SK-N-SH (cell line): ENCODE measurements around the gene BRPF3. TPM values are rescaled to one million over a fixed set of nuclear protein-coding genes. Genes with fewer than 3 reads are reported as not detected.

ENCODE experiments used
- CTCF ChIA-PET: fragments of 300-600, 350-600 bp; formaldehyde crosslinking; extraction: SDS; loops from one replicate; lab custom pipeline; 2021; lab: Yijun Ruan, JAX
- POLR2A ChIA-PET: fragments of 350-600 bp; sonication (Branson Sonifier 250); formaldehyde crosslinking; extraction: SDS; loops from one replicate; lab custom pipeline; 2020; ENCODE audit warnings: antibody characterized with exemption, inconsistent platforms; lab: Yijun Ruan, JAX
- DNase-seq: peaks from one replicate; pipeline ENCODE4 v3.0.0; 2012
- H2AFZ ChIP-seq: fragments of 200-600 bp; sonication (generic); 2 replicates; pipeline ENCODE4 v1.8.1; 2016; ENCODE audit warnings: antibody characterized with exemption, mild to moderate bottlenecking, low read depth
- H3F3A ChIP-seq: fragments of 200-600 bp; sonication (generic); replicated peaks from 2 replicates; pipeline ENCODE3; 2016; ENCODE audit warnings: antibody characterized with exemption, mild to moderate bottlenecking; ENCODE audit not compliant: insufficient read depth
- H3K27ac ChIP-seq, 2 experiments: fragments of 200-500 bp in 1 of 2; fragments of 200-600 bp in 1 of 2; sonication (Bioruptor generic) in 1 of 2; sonication (generic), shearing (Covaris generic) in 1 of 2; 2 replicates each; pipeline versions ENCODE4 v1.5.1 to v1.6.1; 2014 to 2016; ENCODE audit warnings: low read depth in 2 of 2, inconsistent platforms in 1 of 2, low read length in 1 of 2, mild to moderate bottlenecking in 1 of 2, mixed read lengths in 1 of 2
- H3K27me3 ChIP-seq: fragments of 200-600 bp; sonication (generic), shearing (Covaris generic); 2 replicates; pipeline ENCODE4 v1.6.1; 2016; ENCODE audit warnings: mixed run types; ENCODE audit not compliant: insufficient read depth
- H3K36me3 ChIP-seq, 2 experiments: fragments of 200-500 bp in 1 of 2; fragments of 200-600 bp in 1 of 2; sonication (Bioruptor generic) in 1 of 2; sonication (generic) in 1 of 2; replicated peaks in 1 of 2; 2 replicates each; pipeline versions ENCODE3 to v1.5.1; 2014 to 2016; ENCODE audit warnings: low read length in 1 of 2, mild to moderate bottlenecking in 1 of 2; ENCODE audit not compliant: insufficient read depth in 2 of 2, control insufficient read depth in 1 of 2
- H3K4me1 ChIP-seq, 2 experiments: fragments of 200-500 bp in 1 of 2; fragments of 200-600 bp in 1 of 2; sonication (Bioruptor generic) in 1 of 2; sonication (generic), shearing (Covaris generic) in 1 of 2; 2 replicates each; pipeline versions ENCODE4 v1.5.1 to v1.6.1; 2014 to 2016; ENCODE audit warnings: low read depth in 1 of 2, low read length in 1 of 2, mixed run types in 1 of 2; ENCODE audit not compliant: insufficient read depth in 2 of 2, control insufficient read depth in 1 of 2
- H3K4me2 ChIP-seq: fragments of 200-600 bp; sonication (generic), shearing (Covaris generic); 2 replicates; pipeline ENCODE4 v1.6.1; 2017; ENCODE audit warnings: mixed run types
- H3K4me3 ChIP-seq, 2 experiments: fragments of 200-500 bp in 1 of 2; fragments of 200-600 bp in 1 of 2; sonication (Bioruptor generic) in 1 of 2; sonication (generic), shearing (Covaris generic) in 1 of 2; 2 replicates each; pipeline versions ENCODE4 v1.5.1 to v1.8.1; 2014 to 2016; ENCODE audit warnings: low read depth in 2 of 2, inconsistent platforms in 1 of 2, low read length in 1 of 2, mild to moderate bottlenecking in 1 of 2, mixed read lengths in 1 of 2, moderate library complexity in 1 of 2
- H3K79me2 ChIP-seq: fragments of 200-600 bp; sonication (generic); 2 replicates; pipeline ENCODE4 v1.8.1; 2017; ENCODE audit warnings: mild to moderate bottlenecking; ENCODE audit not compliant: insufficient read depth
- H3K9ac ChIP-seq: fragments of 200-600 bp; sonication (generic); 2 replicates; pipeline ENCODE4 v1.6.1; 2017; ENCODE audit warnings: mixed run types
- H3K9me2 ChIP-seq: fragments of 200-600 bp; sonication (generic); 2 replicates; pipeline ENCODE4 v1.6.1; 2017; ENCODE audit warnings: mixed run types
- H3K9me3 ChIP-seq: fragments of 200-600 bp; sonication (generic); 2 replicates; pipeline ENCODE4 v1.6.1; 2017; ENCODE audit warnings: mixed run types, mild to moderate bottlenecking, moderate library complexity
- H4K20me1 ChIP-seq: fragments of 200-600 bp; sonication (generic); 2 replicates; pipeline ENCODE4 v1.6.1; 2017; ENCODE audit warnings: mild to moderate bottlenecking, mixed run types; ENCODE audit not compliant: insufficient read depth
- CHD2 ChIP-seq: fragments of 150-350 bp; IDR thresholded peaks from 2 replicates; pipeline ENCODE4 v1.6.1; 2018; ENCODE audit warnings: low read length; ENCODE audit not compliant: partially characterized antibody
- EZH2phosphoT487 ChIP-seq: fragments of 200-600 bp; sonication (generic); IDR thresholded peaks from 2 replicates; pipeline ENCODE4 v1.6.1; 2017; ENCODE audit warnings: low read depth, mixed run types, mild to moderate bottlenecking, antibody characterized with exemption, moderate library complexity, borderline replicate concordance
- FOXJ3 ChIP-seq: sonication (generic); formaldehyde crosslinking; IDR thresholded peaks from 2 replicates; pipeline ENCODE4 v1.5.1; 2020; ENCODE audit warnings: mild to moderate bottlenecking, missing genetic modification reagents
- GABPA ChIP-seq: IDR thresholded peaks from 2 replicates; pipeline ENCODE4 v1.4.0; 2012; ENCODE audit warnings: low read depth, mild to moderate bottlenecking
- JUND ChIP-seq: IDR thresholded peaks from 2 replicates; pipeline ENCODE4 v1.4.0; 2012
- MEF2A ChIP-seq: IDR thresholded peaks from 2 replicates; pipeline ENCODE4 v1.4.0; 2012; ENCODE audit warnings: low read depth, borderline replicate concordance
- MXI1 ChIP-seq: IDR thresholded peaks from 2 replicates; pipeline ENCODE4 v1.6.1; 2012; ENCODE audit warnings: mild to moderate bottlenecking, low read depth, low read length, improper control_type of control experiment
- NRF1 ChIP-seq: IDR thresholded peaks from 2 replicates; pipeline ENCODE4 v1.6.1; 2012; ENCODE audit warnings: low read depth, mild to moderate bottlenecking, low read length
- POLR2AphosphoS5 ChIP-seq: IDR thresholded peaks from 2 replicates; pipeline ENCODE4 v1.6.1; 2012; ENCODE audit warnings: low read depth, low read length
- RCOR1 ChIP-seq: fragments of 150-350 bp; IDR thresholded peaks from 2 replicates; pipeline ENCODE4 v1.6.1; 2017; ENCODE audit warnings: antibody characterized with exemption, low read length
- RFX5 ChIP-seq: IDR thresholded peaks from 2 replicates; pipeline ENCODE4 v1.6.1; 2012; ENCODE audit warnings: mild to moderate bottlenecking, improper control_type of control experiment, low read length
- SMC3 ChIP-seq: IDR thresholded peaks from 2 replicates; pipeline ENCODE4 v1.6.1; 2012; ENCODE audit warnings: low read depth, low read length, improper control_type of control experiment
- TCF12 ChIP-seq: IDR thresholded peaks from 2 replicates; pipeline ENCODE4 v1.4.0; 2012
- USF2 ChIP-seq: fragments of 150-350 bp; IDR thresholded peaks from 2 replicates; pipeline ENCODE4 v1.6.1; 2017; ENCODE audit warnings: antibody characterized with exemption, low read length, low read depth, borderline replicate concordance
- YY1 ChIP-seq: IDR thresholded peaks from 2 replicates; pipeline ENCODE4 v1.4.0; 2012; ENCODE audit warnings: low read depth, mild to moderate bottlenecking
- WGBS: methylation state at CpG from one replicate; pipeline ENCODE4 v1.1.6; 2017; ENCODE audit warnings: low lambda C conversion rate; 5-methylcytosine and 5-hydroxymethylcytosine counted together
- polyA plus RNA-seq, 3 experiments: library from polyadenylated mRNA; depleted of rRNA; stranded (reverse); fragments of >200 nt; gene quantifications; 2 replicates each; pipeline ENCODE4 v1.2.3, GENCODE V29; 2012
- TF ChIP-seq, protein P1 (sequence below): IDR thresholded peaks from 2 replicates; pipeline ENCODE4; 2012
- TF ChIP-seq, protein P2 (sequence below): IDR thresholded peaks from 2 replicates; pipeline ENCODE4 v1.4.0; 2012; ENCODE audit warnings: low read depth

The BRPF3 gene
- polyA plus RNA-seq, 1 of the 3 experiments (the other 2 are of a cell fraction), result 15.4 TPM

DNA sequence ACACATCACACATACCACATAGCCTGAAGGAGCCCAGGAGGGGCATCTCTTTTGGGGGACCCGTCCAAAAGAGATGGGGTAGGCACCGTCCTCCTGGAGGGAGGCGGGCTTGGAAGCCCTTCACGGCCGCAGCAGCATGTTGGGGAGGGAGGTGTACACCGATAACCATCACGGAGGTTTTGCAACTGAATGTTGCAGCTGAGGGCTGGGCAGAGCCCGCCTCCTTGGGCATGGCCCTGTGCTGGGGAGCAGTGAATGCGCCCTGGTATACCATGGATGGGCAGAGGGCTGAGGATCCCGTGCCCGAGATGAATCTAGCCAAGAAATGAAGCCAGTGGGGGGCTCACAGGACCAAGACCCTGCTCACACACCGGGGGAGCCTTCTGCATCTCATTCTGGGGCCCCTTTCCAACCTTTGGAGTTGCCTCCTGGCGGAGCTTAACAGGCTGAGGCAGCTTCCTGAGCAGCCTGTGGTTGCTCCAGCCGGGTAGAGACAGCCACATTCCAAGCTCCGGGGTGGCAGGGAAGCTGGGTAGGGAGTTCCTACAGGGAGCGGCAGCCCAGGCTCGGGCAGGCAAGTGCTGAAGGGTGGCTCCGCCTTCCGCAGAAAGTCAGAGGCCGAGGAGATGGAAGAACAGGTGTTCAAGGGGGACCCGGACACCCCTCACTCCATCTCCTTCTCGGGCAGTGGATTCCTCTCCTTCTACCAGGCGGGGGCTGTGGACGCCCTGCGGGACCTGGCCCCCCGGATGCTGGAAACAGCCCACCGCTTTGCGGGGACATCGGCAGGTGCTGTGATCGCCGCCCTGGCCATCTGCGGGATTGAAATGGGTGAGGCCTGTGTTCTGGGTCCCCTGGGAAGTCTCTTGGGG, 73.5 kb downstream of the BRPF3 start, which contains the start of gene PNPLA1:
Gene PNPLA1 (plus strand): TSS at position 227 of the 872 bp plus-strand sequence. CDS start 400 bp downstream, at position 627.
- no peak for DNase-seq
- H3K27me3 ChIP-seq, result no peaks in the 10 kb centered on the region

DNA sequence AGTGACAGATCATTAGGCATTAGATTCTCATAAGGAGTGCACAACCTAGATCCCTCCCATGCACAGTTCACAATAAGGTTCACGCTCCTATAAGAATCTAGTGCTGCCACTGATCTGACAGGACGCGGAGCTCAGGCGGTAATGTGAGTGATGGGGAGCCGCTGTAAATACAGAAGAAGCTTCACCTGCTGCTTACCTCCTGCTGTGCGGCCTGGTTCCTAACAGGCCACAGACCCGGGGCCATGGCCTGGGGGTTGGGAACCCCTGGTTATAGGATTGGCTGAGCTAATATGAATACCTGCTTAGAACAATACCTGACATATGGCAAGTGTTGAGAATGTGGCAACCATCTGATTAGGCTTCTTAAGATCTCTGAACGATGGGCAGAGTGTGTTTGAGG, 75.7 kb downstream of the BRPF3 start:
- no peaks in the 10 kb centered on the region for H3K79me2 ChIP-seq
- H3K4me2 ChIP-seq, result no peak overlapping the region
- TF ChIP-seq CHD2 (no peak), FOXJ3 (CRISPR knock-in tag) (no peak), EZH2phosphoT487 (no peak), JUND (no peak), USF2 (no peak), GABPA (no peak), RCOR1 (no peak), POLR2AphosphoS5 (no peak), YY1 (no peak), NRF1 (no peak), MEF2A (no peak), RFX5 (no peak)
- TF ChIP-seq, protein P1, sequence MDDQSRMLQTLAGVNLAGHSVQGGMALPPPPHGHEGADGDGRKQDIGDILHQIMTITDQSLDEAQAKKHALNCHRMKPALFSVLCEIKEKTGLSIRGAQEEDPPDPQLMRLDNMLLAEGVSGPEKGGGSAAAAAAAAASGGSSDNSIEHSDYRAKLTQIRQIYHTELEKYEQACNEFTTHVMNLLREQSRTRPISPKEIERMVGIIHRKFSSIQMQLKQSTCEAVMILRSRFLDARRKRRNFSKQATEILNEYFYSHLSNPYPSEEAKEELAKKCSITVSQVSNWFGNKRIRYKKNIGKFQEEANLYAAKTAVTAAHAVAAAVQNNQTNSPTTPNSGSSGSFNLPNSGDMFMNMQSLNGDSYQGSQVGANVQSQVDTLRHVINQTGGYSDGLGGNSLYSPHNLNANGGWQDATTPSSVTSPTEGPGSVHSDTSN, result no peak
- no peak overlapping the region for H2AFZ ChIP-seq
- no peak for DNase-seq
- H3K9ac ChIP-seq, result no peak overlapping the region
- no peaks in the 10 kb centered on the region for H3K36me3 ChIP-seq
- 73% methylated on average over 8 of the region's 8 CpGs for WGBS
- no peak overlapping the region for H3K4me3 ChIP-seq
- H3K4me1 ChIP-seq, result peaks cover 0 to 5% of the 10 kb centered on the region in 2 experiments; a peak in 1 of 4 replicates
- H3K9me2 ChIP-seq, result no peaks in the 10 kb centered on the region
- H3K27ac ChIP-seq, result no peak overlapping the region
- ChIA-PET CTCF (interaction anchor here (0.6 to 1.9 kb wide), 3 partner anchors 14 to 281 kb away, joined by 3 to 10 read pairs (median 4); no protein-coding TSS in a partner anchor), POLR2A (no interaction called here)
- no peaks in the 10 kb centered on the region for H3K9me3 ChIP-seq
- H3F3A ChIP-seq, result no peaks in the 10 kb centered on the region
- H4K20me1 ChIP-seq, result no peaks in the 10 kb centered on the region
- 0 out of 2 replicates have a peak, but pooled peaks cover 3% of the 10 kb centered on the region for H3K27me3 ChIP-seq

More for the DNA sequence above, 73.5 kb downstream of the BRPF3 start, which contains the start of gene PNPLA1:
- H3K9ac ChIP-seq, result no peak within 1 kb of the TSS
- ChIA-PET POLR2A (no interaction called here), CTCF (interaction anchor here (0.8 to 1.9 kb wide), 4 partner anchors 24 to 243 kb away, joined by 3 to 10 read pairs (median 6); partner anchors contain the start of gene MAPK14)
- H3K79me2 ChIP-seq, result no peaks in the 10 kb centered on the region
- H2AFZ ChIP-seq, result no peak within 1 kb of the TSS
- no peaks in the 10 kb centered on the region for H4K20me1 ChIP-seq
- H3K9me2 ChIP-seq, result no peaks in the 10 kb centered on the region
- no peaks in the 10 kb centered on the region for H3K9me3 ChIP-seq
- H3K36me3 ChIP-seq, result no peaks in the 10 kb centered on the region
- TF ChIP-seq SMC3, result no peak
- no peak for TF ChIP-seq POLR2AphosphoS5
- TF ChIP-seq TCF12, result no peak
- TF ChIP-seq RFX5, result no peak
- no peak for TF ChIP-seq MXI1
- TF ChIP-seq, protein P2, sequence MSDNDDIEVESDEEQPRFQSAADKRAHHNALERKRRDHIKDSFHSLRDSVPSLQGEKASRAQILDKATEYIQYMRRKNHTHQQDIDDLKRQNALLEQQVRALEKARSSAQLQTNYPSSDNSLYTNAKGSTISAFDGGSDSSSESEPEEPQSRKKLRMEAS, result no peak
- H3K4me1 ChIP-seq, result peaks cover 0 to 7% of the 10 kb centered on the region in 2 experiments; a peak in 1 of 4 replicates
- H3F3A ChIP-seq, result no peaks in the 10 kb centered on the region
- 79% methylated on average over 22 of the region's 32 CpGs for WGBS
- no peak within 1 kb of the TSS for H3K4me3 ChIP-seq
- no peak within 1 kb of the TSS for H3K27ac ChIP-seq
- H3K4me2 ChIP-seq, result no peak within 1 kb of the TSS
